ENCODE data around the gene LSM5. TPM values are rescaled to one million over a fixed set of nuclear protein-coding genes. Genes with fewer than 3 reads are reported as not detected.

Gene LSM5
- total RNA-seq, 2 donors from 2014 or later, result 74.7 to 102 TPM

DNA sequence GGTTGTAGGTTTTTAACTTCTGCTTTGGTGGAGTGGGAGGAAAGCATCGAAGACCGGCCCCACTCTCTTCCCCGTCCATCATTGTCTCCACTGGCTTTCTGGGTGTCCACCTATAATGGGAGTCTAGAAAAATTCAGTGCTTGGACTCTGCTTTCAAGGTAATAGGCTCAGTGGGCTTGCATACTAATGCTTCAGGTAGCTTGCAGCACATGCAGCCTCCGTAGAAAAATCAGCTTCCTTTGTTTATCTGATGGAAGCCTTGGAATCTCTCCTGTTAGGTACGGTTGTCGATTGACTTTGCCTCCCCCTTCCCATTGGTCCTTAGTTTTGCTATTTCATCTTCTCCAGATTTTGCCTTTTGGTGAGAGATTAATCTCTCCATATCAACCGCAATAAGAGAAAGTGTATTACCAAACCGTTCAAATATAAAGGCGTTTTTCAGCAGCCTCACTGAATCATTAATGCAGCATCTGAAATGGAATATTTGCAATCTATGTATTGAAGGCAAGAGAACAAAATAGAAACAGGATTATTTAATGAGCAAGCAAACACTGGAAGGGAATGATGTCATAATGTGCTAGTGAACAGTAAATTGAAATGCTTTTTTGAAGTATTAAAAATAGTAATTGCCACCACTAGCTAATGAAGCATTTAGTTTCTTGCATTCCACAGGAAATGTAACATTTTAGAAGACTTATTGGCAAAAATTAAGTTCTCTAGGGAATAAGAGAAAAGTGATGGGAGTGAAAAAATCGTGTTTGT is 6.1 kb upstream of the LSM5 start:
- Histone ChIP-seq H3K9me3 (ENCODE audit: control insufficient read depth, low read length) (peaks cover 11% of the 10 kb centered on the region), H3K4me1 (ENCODE audit: control insufficient read depth, insufficient read depth, low read length) (peaks cover 4% of the 10 kb centered on the region), H3K4me3 (ENCODE audit: low read length) (peak overlapping the region; percentile 99), H3K27ac (ENCODE audit: low read depth, low read length) (peak overlapping the region; percentile 88), H3K27me3 (ENCODE audit: control insufficient read depth, insufficient read depth, low read length, poor library complexity, severe bottlenecking) (no peaks in the 10 kb centered on the region), H3K36me3 (ENCODE audit: control insufficient read depth, insufficient read depth, low read length) (peaks cover 19% of the 10 kb centered on the region), H3K9ac (ENCODE audit: extremely low read depth, low read length, poor library complexity, severe bottlenecking) (peak overlapping the region; percentile 89)
- Mint-ChIP-seq H3K4me3 (peak overlapping the region; percentile 87), H3K27ac (peak overlapping the region; percentile 98), H3K36me3 (ENCODE audit: low read depth) (peaks cover 27% of the 10 kb centered on the region), H3K9me3 (peaks cover 8% of the 10 kb centered on the region), H3K4me1 (peaks cover 13% of the 10 kb centered on the region), H3K27me3 (ENCODE audit: insufficient read depth) (no peaks in the 10 kb centered on the region)
- DNase-seq, result no peak
- TF ChIP-seq, protein P1, sequence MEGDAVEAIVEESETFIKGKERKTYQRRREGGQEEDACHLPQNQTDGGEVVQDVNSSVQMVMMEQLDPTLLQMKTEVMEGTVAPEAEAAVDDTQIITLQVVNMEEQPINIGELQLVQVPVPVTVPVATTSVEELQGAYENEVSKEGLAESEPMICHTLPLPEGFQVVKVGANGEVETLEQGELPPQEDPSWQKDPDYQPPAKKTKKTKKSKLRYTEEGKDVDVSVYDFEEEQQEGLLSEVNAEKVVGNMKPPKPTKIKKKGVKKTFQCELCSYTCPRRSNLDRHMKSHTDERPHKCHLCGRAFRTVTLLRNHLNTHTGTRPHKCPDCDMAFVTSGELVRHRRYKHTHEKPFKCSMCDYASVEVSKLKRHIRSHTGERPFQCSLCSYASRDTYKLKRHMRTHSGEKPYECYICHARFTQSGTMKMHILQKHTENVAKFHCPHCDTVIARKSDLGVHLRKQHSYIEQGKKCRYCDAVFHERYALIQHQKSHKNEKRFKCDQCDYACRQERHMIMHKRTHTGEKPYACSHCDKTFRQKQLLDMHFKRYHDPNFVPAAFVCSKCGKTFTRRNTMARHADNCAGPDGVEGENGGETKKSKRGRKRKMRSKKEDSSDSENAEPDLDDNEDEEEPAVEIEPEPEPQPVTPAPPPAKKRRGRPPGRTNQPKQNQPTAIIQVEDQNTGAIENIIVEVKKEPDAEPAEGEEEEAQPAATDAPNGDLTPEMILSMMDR (conservative IDR thresholded peaks at IDR 0.05), result no peak
- 9 to 24% methylated on average over 5 to 10 of the region's 10 CpGs for WGBS, 2 experiments (ENCODE audit: insufficient coverage in 1 of 2, insufficient read length in 1 of 2)

- Histone ChIP-seq H3K9ac (ENCODE audit: extremely low read depth, low read length, poor library complexity, severe bottlenecking) (peak within 1 kb of the TSS; percentile 89), H3K36me3 (ENCODE audit: control insufficient read depth, insufficient read depth, low read length) (peaks cover 19% of the 10 kb centered on the region), H3K27me3 (ENCODE audit: control insufficient read depth, insufficient read depth, low read length, poor library complexity, severe bottlenecking) (no peaks in the 10 kb centered on the region), H3K9me3 (ENCODE audit: control insufficient read depth, low read length) (peaks cover 11% of the 10 kb centered on the region), H3K27ac (ENCODE audit: low read depth, low read length) (peak within 1 kb of the TSS; percentile 88), H3K4me3 (ENCODE audit: low read length) (peak within 1 kb of the TSS; percentile 99), H3K4me1 (ENCODE audit: control insufficient read depth, insufficient read depth, low read length) (peaks cover 4% of the 10 kb centered on the region)
- 0 to 1% methylated on average over 18 to 60 of the region's 67 CpGs for WGBS, 2 experiments (ENCODE audit: insufficient coverage in 1 of 2, insufficient read length in 1 of 2)
- peak within 1 kb of the TSS; percentile 87 for H3K4me3 Mint-ChIP-seq
- H3K36me3 Mint-ChIP-seq (ENCODE audit: low read depth), result peaks cover 25% of the 10 kb centered on the region
- H3K9me3 Mint-ChIP-seq, result peaks cover 8% of the 10 kb centered on the region
- H3K4me1 Mint-ChIP-seq, result peaks cover 8% of the 10 kb centered on the region
- peak; percentile 99 for DNase-seq
- TF ChIP-seq, protein P1 (conservative IDR thresholded peaks at IDR 0.05), result no peak
- H3K27ac Mint-ChIP-seq, result peak within 1 kb of the TSS; percentile 98
- H3K27me3 Mint-ChIP-seq (ENCODE audit: insufficient read depth), result no peaks in the 10 kb centered on the region
These were observed 5.3 kb upstream of the LSM5 start, which contains the start of gene AVL9 for GRCh38 chr7:32495298-32496051. TSS of gene AVL9 (plus strand) at chr7:32495489. CDS start at chr7:32495710, 221 bp downstream.

- H3K4me3 ChIP-seq (ENCODE audit: low read length), result peak overlapping the region; percentile 91
- peaks cover 4% of the 10 kb centered on the region for H3K4me1 ChIP-seq (ENCODE audit: control insufficient read depth, insufficient read depth, low read length)
- TF ChIP-seq, protein P1 (conservative IDR thresholded peaks at IDR 0.05), result no peak
- WGBS, 2 experiments (ENCODE audit: insufficient coverage in 1 of 2, insufficient read length in 1 of 2), result 0% methylated on average over 3 to 10 of the region's 14 CpGs
- peaks cover 11% of the 10 kb centered on the region for H3K9me3 ChIP-seq (ENCODE audit: control insufficient read depth, low read length)
- peaks cover 5% of the 10 kb centered on the region for H3K9me3 Mint-ChIP-seq
- H3K4me3 Mint-ChIP-seq, result peak overlapping the region; percentile 87
- no peaks in the 10 kb centered on the region for H3K27me3 Mint-ChIP-seq (ENCODE audit: insufficient read depth)
- H3K27ac ChIP-seq (ENCODE audit: low read depth, low read length), result no peak overlapping the region
- H3K4me1 Mint-ChIP-seq, result peaks cover 8% of the 10 kb centered on the region
- peaks cover 19% of the 10 kb centered on the region for H3K36me3 Mint-ChIP-seq (ENCODE audit: low read depth)
- no peaks in the 10 kb centered on the region for H3K27me3 ChIP-seq (ENCODE audit: control insufficient read depth, insufficient read depth, low read length, poor library complexity, severe bottlenecking)
- peak overlapping the region; percentile 96 for H3K27ac Mint-ChIP-seq
- peak overlapping the region; percentile 74 for H3K9ac ChIP-seq (ENCODE audit: extremely low read depth, low read length, poor library complexity, severe bottlenecking)
- no peak for DNase-seq
- peaks cover 19% of the 10 kb centered on the region for H3K36me3 ChIP-seq (ENCODE audit: control insufficient read depth, insufficient read depth, low read length)
These were observed 4.7 kb upstream of the LSM5 start for GRCh38 chr7:32494946-32495297.
